ENCODE measurements around the gene PDE6A. TPM values are rescaled to one million over a fixed set of nuclear protein-coding genes. Genes with fewer than 3 reads are reported as not detected.

PDE6A gene
- total and polyA plus RNA-seq, 2 of the 8 experiments (the other 6 are each of a cell fraction or from before 2014, with no cell fraction given) = not detected

DNA sequence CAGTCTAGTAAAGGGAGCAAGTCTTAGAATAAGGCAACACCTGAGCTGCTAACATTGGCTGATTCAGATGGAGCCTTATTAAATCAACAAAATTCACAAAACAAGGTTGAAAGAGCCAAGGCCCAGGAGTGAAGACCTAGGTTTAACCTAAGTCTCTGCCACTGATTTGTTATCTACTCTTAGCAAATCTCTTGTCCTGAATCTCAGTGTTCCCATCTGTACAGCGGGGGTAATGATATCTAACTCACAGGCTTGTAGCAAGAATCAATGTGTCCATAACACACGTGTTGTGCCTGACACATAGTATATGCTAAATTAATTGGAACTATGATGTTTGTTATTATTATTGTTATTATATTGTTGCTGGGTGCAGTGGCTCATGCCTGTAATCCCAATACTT is 61.0 kb downstream of the PDE6A start (continued):
- TF ChIP-seq JUN (IDR thresholded peaks at IDR 0.05; ENCODE audit: low read depth, low read length) (no peak), RNF2 (IDR thresholded peaks at IDR 0.05; ENCODE audit: borderline replicate concordance, low read depth, low read length, missing control alignments, poor library complexity, severe bottlenecking) (no peak), CBX5 (IDR thresholded peaks at IDR 0.05; ENCODE audit: low read depth, low read length) (no peak), RXRA (IDR thresholded peaks at IDR 0.05; ENCODE audit: insufficient read depth, low read depth, low read length) (no peak), GTF2F1 (IDR thresholded peaks at IDR 0.05; ENCODE audit: borderline replicate concordance, low read depth, low read length) (no peak), FOSL1 (IDR thresholded peaks at IDR 0.05; ENCODE audit: insufficient read depth, low read depth, low read length) (no peak), SP1 (IDR thresholded peaks at IDR 0.05; ENCODE audit: low read depth, low read length) (no peak), SIN3A (conservative IDR thresholded peaks at IDR 0.05 in 1 of 2, IDR thresholded peaks at IDR 0.05 in 1 of 2; ENCODE audit: low read depth in 1 of 2, low read length in 2 of 2) (no peak)
- TF ChIP-seq, protein P1, sequence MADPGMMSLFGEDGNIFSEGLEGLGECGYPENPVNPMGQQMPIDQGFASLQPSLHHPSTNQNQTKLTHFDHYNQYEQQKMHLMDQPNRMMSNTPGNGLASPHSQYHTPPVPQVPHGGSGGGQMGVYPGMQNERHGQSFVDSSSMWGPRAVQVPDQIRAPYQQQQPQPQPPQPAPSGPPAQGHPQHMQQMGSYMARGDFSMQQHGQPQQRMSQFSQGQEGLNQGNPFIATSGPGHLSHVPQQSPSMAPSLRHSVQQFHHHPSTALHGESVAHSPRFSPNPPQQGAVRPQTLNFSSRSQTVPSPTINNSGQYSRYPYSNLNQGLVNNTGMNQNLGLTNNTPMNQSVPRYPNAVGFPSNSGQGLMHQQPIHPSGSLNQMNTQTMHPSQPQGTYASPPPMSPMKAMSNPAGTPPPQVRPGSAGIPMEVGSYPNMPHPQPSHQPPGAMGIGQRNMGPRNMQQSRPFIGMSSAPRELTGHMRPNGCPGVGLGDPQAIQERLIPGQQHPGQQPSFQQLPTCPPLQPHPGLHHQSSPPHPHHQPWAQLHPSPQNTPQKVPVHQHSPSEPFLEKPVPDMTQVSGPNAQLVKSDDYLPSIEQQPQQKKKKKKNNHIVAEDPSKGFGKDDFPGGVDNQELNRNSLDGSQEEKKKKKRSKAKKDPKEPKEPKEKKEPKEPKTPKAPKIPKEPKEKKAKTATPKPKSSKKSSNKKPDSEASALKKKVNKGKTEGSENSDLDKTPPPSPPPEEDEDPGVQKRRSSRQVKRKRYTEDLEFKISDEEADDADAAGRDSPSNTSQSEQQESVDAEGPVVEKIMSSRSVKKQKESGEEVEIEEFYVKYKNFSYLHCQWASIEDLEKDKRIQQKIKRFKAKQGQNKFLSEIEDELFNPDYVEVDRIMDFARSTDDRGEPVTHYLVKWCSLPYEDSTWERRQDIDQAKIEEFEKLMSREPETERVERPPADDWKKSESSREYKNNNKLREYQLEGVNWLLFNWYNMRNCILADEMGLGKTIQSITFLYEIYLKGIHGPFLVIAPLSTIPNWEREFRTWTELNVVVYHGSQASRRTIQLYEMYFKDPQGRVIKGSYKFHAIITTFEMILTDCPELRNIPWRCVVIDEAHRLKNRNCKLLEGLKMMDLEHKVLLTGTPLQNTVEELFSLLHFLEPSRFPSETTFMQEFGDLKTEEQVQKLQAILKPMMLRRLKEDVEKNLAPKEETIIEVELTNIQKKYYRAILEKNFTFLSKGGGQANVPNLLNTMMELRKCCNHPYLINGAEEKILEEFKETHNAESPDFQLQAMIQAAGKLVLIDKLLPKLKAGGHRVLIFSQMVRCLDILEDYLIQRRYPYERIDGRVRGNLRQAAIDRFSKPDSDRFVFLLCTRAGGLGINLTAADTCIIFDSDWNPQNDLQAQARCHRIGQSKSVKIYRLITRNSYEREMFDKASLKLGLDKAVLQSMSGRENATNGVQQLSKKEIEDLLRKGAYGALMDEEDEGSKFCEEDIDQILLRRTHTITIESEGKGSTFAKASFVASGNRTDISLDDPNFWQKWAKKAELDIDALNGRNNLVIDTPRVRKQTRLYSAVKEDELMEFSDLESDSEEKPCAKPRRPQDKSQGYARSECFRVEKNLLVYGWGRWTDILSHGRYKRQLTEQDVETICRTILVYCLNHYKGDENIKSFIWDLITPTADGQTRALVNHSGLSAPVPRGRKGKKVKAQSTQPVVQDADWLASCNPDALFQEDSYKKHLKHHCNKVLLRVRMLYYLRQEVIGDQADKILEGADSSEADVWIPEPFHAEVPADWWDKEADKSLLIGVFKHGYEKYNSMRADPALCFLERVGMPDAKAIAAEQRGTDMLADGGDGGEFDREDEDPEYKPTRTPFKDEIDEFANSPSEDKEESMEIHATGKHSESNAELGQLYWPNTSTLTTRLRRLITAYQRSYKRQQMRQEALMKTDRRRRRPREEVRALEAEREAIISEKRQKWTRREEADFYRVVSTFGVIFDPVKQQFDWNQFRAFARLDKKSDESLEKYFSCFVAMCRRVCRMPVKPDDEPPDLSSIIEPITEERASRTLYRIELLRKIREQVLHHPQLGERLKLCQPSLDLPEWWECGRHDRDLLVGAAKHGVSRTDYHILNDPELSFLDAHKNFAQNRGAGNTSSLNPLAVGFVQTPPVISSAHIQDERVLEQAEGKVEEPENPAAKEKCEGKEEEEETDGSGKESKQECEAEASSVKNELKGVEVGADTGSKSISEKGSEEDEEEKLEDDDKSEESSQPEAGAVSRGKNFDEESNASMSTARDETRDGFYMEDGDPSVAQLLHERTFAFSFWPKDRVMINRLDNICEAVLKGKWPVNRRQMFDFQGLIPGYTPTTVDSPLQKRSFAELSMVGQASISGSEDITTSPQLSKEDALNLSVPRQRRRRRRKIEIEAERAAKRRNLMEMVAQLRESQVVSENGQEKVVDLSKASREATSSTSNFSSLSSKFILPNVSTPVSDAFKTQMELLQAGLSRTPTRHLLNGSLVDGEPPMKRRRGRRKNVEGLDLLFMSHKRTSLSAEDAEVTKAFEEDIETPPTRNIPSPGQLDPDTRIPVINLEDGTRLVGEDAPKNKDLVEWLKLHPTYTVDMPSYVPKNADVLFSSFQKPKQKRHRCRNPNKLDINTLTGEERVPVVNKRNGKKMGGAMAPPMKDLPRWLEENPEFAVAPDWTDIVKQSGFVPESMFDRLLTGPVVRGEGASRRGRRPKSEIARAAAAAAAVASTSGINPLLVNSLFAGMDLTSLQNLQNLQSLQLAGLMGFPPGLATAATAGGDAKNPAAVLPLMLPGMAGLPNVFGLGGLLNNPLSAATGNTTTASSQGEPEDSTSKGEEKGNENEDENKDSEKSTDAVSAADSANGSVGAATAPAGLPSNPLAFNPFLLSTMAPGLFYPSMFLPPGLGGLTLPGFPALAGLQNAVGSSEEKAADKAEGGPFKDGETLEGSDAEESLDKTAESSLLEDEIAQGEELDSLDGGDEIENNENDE (IDR thresholded peaks at IDR 0.05; ENCODE audit: insufficient replicate concordance, low read length) = no peak
